Skeletal muscle tissue (tissue), 4 donors: ENCODE results near the gene SPEM3. TPM values are rescaled to one million over a fixed set of nuclear protein-coding genes. Genes with fewer than 3 reads are reported as not detected.

Source experiments
- H3K27ac ChIP-seq: one replicate; pipeline ENCODE4 v1.7.0; 2013; ENCODE audit warnings: mild to moderate bottlenecking, low read depth, low read length, inconsistent platforms
- H3K27me3 ChIP-seq, 3 donors: one replicate each; pipeline ENCODE4 v1.7.0; 2013; ENCODE audit warnings: low read length in 3 of 3; ENCODE audit not compliant: control insufficient read depth in 3 of 3, insufficient read depth in 3 of 3
- H3K36me3 ChIP-seq, 3 donors: one replicate each; pipeline ENCODE4 v1.7.0; 2013; ENCODE audit warnings: low read length in 3 of 3; ENCODE audit not compliant: control insufficient read depth in 3 of 3, insufficient read depth in 3 of 3
- H3K4me1 ChIP-seq, 3 donors: one replicate each; pipeline ENCODE4 v1.7.0; 2013; ENCODE audit warnings: low read length in 3 of 3, mild to moderate bottlenecking in 3 of 3; ENCODE audit not compliant: control insufficient read depth in 3 of 3, insufficient read depth in 3 of 3
- H3K4me3 ChIP-seq, 3 donors: one replicate each; pipeline ENCODE4 v1.7.0; 2013; ENCODE audit warnings: low read length in 3 of 3
- H3K9ac ChIP-seq, 3 donors: one replicate each; pipeline ENCODE4 v1.7.0; 2013; ENCODE audit warnings: low read length in 3 of 3, mild to moderate bottlenecking in 3 of 3, moderate library complexity in 2 of 3, low read depth in 1 of 3
- H3K9me3 ChIP-seq, 3 donors: one replicate each; pipeline ENCODE4 v1.7.0; 2013; ENCODE audit warnings: low read length in 3 of 3; ENCODE audit not compliant: control insufficient read depth in 3 of 3
- total RNA-seq: library from RNA; depleted of rRNA; stranded (reverse); fragments of >200 nt; gene quantifications from one replicate; pipeline ENCODE4 v1.2.3, GENCODE V29; 2014
- donor health status: Osteomylitis.

Gene SPEM3
- total RNA-seq, 1 donor from 2014 or later = not detected

DNA sequence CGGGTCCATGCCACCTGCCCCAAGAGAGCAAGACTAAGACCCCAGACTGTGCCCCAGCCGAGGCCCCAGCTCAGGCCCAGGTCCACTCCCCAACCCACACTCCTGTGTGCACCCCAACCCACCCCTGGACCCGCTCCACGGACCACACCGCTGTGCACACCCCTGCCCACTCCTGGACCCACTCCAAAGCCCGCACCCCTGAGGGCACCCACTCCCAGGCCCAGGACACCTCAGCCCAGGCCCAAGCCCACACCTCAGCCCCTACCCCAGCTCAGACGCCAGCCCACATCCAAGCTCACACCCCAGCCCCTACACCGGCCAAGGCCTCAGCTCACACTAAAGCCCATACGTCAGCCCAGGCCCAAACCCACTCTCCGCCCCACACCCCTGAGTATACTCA, 1.1 kb downstream of the SPEM3 start:
- no peaks in the 10 kb centered on the region for H3K27me3 ChIP-seq
- H3K4me3 ChIP-seq = no peak overlapping the region
- H3K9ac ChIP-seq = no peak overlapping the region
- H3K36me3 ChIP-seq = no peaks in the 10 kb centered on the region
- no peaks in the 10 kb centered on the region for H3K9me3 ChIP-seq
- no peaks in the 10 kb centered on the region for H3K4me1 ChIP-seq
- no peak overlapping the region for H3K27ac ChIP-seq

GRCh38 chr17:7431231-7431630, 2.6 kb downstream of the SPEM3 start:
- H3K4me3 ChIP-seq = no peak overlapping the region
- no peak overlapping the region for H3K9ac ChIP-seq
- H3K9me3 ChIP-seq = no peaks in the 10 kb centered on the region
- no peaks in the 10 kb centered on the region for H3K27me3 ChIP-seq
- no peak overlapping the region for H3K27ac ChIP-seq
- H3K4me1 ChIP-seq = peaks cover 10 to 11% (median 10%) of the 10 kb centered on the region in 3 donors
- H3K36me3 ChIP-seq = no peaks in the 10 kb centered on the region

- no peak overlapping the region for H3K27ac ChIP-seq
- H3K4me3 ChIP-seq = no peak overlapping the region
- no peak overlapping the region for H3K9ac ChIP-seq
- H3K9me3 ChIP-seq = no peaks in the 10 kb centered on the region
- no peaks in the 10 kb centered on the region for H3K36me3 ChIP-seq
- no peaks in the 10 kb centered on the region for H3K27me3 ChIP-seq
- H3K4me1 ChIP-seq = peaks cover 18 to 20% (median 19%) of the 10 kb centered on the region in 3 donors
Measured at GRCh38 chr17:7432296-7432695, 3.6 kb downstream of the SPEM3 start.

GRCh38 chr17:7435676-7436555, 7.3 kb downstream of the SPEM3 start:
- Histone ChIP-seq H3K4me1 (peaks cover 34 to 46% (median 38%) of the 10 kb centered on the region in 3 donors), H3K9ac (peak overlapping the region; percentile 3 to 79 (median 65))

GRCh38 chr17:7436556-7437368, 8.1 kb downstream of the SPEM3 start:
- peak overlapping the region; percentile 57 to 74 (median 73) for H3K4me3 ChIP-seq
- H3K27me3 ChIP-seq = peaks cover 0 to 5% (median 0%) of the 10 kb centered on the region in 3 donors

More at GRCh38 chr17:7435676-7436555, 7.3 kb downstream of the SPEM3 start:
- no peaks in the 10 kb centered on the region for H3K9me3 ChIP-seq
- peak overlapping the region; percentile 63 to 74 (median 73) for H3K4me3 ChIP-seq
- peak overlapping the region; percentile 44 for H3K27ac ChIP-seq
- peaks cover 0 to 5% (median 0%) of the 10 kb centered on the region in 3 donors for H3K27me3 ChIP-seq
- H3K36me3 ChIP-seq = no peaks in the 10 kb centered on the region

DNA sequence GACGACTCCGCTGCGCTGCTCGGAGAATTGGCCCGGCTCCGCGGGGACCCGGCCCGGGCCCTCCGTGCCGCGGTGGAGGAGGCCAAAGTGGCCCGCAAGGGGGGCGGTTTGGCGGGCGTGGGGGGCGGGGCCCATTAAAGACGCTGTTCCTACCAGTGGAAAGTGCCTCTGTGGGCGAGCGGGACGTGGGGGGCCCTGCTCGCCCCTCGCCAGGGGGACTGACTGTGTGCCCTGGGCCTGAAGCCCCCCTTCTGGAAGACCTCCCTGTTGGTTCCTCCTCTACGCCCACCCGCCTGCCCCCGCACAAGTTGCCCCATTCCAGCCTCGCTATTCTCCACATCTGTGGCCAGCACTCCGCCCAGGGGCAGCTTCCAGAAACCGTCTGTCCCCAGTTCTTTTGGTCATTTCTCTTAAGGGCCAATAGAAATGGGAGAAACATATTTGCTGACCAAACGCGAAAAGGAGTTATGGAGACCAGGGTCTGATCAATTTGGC, 8.8 kb downstream of the SPEM3 start:
- peak overlapping the region; percentile 65 to 74 (median 68) for H3K4me3 ChIP-seq

More at GRCh38 chr17:7436556-7437368, 8.1 kb downstream of the SPEM3 start:
- Histone ChIP-seq H3K9ac (peak overlapping the region; percentile 74 to 79 (median 76)), H3K4me1 (peaks cover 34 to 51% (median 42%) of the 10 kb centered on the region in 3 donors), H3K27ac (peak overlapping the region; percentile 62), H3K36me3 (no peaks in the 10 kb centered on the region), H3K9me3 (no peaks in the 10 kb centered on the region)

GRCh38 chr17:7437950-7438614, 9.4 kb downstream of the SPEM3 start:
- peak overlapping the region; percentile 62 for H3K27ac ChIP-seq
- H3K9ac ChIP-seq = peak overlapping the region; percentile 66 to 76 (median 73)
- peaks cover 34 to 52% (median 42%) of the 10 kb centered on the region in 3 donors for H3K4me1 ChIP-seq

More for the DNA sequence above, 8.8 kb downstream of the SPEM3 start:
- H3K9ac ChIP-seq = peak overlapping the region; percentile 51 to 76 (median 73)
- peaks cover 34 to 51% (median 42%) of the 10 kb centered on the region in 3 donors for H3K4me1 ChIP-seq
- H3K27ac ChIP-seq = peak overlapping the region; percentile 62
- H3K36me3 ChIP-seq = no peaks in the 10 kb centered on the region
- H3K27me3 ChIP-seq = peaks cover 0 to 5% (median 0%) of the 10 kb centered on the region in 3 donors
- no peaks in the 10 kb centered on the region for H3K9me3 ChIP-seq

GRCh38 chr17:7438656-7439460, 10.2 kb downstream of the SPEM3 start:
- Histone ChIP-seq H3K27ac (no peak overlapping the region), H3K4me3 (peak overlapping the region; percentile 46 to 60 (median 50)), H3K9ac (peak overlapping the region; percentile 38 to 73 (median 66)), H3K36me3 (no peaks in the 10 kb centered on the region), H3K4me1 (peaks cover 40 to 60% (median 50%) of the 10 kb centered on the region in 3 donors), H3K9me3 (no peaks in the 10 kb centered on the region), H3K27me3 (peaks cover 0 to 5% (median 0%) of the 10 kb centered on the region in 3 donors)

More at GRCh38 chr17:7437950-7438614, 9.4 kb downstream of the SPEM3 start:
- H3K27me3 ChIP-seq = peaks cover 0 to 5% (median 0%) of the 10 kb centered on the region in 3 donors
- no peaks in the 10 kb centered on the region for H3K9me3 ChIP-seq
- peak overlapping the region; percentile 50 to 68 (median 65) for H3K4me3 ChIP-seq
- H3K36me3 ChIP-seq = no peaks in the 10 kb centered on the region
